Measurements from ENCODE around the gene SCG5.
"Not testable (repeated sequence)": the region's sequence is repeated elsewhere in the genome, so short reads cannot be mapped to it uniquely, and the experiment has no call there.

DNA sequence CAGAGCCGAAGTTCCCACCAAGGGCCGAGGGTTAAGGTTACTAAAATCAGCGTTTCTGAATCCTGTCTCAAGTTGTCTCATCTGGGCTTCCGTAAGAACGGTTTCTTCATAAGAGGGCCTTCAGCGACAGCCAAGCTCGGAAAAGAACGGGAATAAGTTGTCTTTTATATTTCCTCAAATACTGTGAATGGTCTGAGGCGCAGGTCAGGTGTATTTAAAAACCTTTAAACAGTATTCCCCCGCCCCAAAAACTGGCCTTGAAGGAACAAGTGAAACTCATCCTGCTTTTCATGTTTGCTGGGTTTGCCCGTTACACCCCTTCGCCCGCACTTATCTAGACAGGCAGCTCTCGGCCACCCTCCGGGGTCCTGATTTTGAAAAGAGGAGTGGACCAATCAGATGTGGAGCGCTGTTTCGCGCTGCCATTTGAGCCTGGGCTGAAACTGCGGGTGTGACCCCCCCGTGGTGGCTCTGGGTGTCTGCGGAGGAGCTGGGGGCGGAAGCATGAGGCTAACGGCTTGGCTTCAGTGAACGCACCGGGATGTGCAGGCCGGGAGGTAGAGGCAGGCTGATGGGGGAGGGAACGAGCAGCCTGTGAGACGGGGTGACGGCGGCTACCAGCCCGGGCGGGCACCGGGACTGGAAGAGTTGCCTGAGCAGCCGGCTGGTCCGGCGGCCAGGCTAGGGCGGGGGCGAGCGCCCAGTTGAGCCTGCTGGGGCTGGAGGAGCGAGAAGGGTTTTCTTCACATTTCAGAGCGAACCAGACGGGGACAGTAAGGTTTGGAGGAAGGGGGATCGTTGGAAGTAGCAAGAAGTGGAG is 26.2 kb upstream of the SCG5 start, which contains the start of gene ARHGAP11A:
- TF ChIP-seq CTCF (IDR thresholded peaks at IDR 0.05 in 2 of 3, conservative IDR thresholded peaks at IDR 0.05 in 1 of 3; ENCODE audit: control insufficient read depth in 2 of 3, extremely low read depth in 1 of 3, insufficient read depth in 1 of 3, low read depth in 3 of 3, low read length in 3 of 3); EZH2 (IDR thresholded peaks at IDR 0.05; ENCODE audit: borderline replicate concordance, control insufficient read depth, low read depth, low read length); JUND (IDR thresholded peaks at IDR 0.05; ENCODE audit: low read depth, low read length); SMC3 (IDR thresholded peaks at IDR 0.05; ENCODE audit: borderline replicate concordance, low read length); ZBTB33 (IDR thresholded peaks at IDR 0.05); TARDBP (IDR thresholded peaks at IDR 0.05; ENCODE audit: borderline replicate concordance); KDM1A (IDR thresholded peaks at IDR 0.05; ENCODE audit: borderline replicate concordance): not testable (repeated sequence)
- TF ChIP-seq, protein P1, sequence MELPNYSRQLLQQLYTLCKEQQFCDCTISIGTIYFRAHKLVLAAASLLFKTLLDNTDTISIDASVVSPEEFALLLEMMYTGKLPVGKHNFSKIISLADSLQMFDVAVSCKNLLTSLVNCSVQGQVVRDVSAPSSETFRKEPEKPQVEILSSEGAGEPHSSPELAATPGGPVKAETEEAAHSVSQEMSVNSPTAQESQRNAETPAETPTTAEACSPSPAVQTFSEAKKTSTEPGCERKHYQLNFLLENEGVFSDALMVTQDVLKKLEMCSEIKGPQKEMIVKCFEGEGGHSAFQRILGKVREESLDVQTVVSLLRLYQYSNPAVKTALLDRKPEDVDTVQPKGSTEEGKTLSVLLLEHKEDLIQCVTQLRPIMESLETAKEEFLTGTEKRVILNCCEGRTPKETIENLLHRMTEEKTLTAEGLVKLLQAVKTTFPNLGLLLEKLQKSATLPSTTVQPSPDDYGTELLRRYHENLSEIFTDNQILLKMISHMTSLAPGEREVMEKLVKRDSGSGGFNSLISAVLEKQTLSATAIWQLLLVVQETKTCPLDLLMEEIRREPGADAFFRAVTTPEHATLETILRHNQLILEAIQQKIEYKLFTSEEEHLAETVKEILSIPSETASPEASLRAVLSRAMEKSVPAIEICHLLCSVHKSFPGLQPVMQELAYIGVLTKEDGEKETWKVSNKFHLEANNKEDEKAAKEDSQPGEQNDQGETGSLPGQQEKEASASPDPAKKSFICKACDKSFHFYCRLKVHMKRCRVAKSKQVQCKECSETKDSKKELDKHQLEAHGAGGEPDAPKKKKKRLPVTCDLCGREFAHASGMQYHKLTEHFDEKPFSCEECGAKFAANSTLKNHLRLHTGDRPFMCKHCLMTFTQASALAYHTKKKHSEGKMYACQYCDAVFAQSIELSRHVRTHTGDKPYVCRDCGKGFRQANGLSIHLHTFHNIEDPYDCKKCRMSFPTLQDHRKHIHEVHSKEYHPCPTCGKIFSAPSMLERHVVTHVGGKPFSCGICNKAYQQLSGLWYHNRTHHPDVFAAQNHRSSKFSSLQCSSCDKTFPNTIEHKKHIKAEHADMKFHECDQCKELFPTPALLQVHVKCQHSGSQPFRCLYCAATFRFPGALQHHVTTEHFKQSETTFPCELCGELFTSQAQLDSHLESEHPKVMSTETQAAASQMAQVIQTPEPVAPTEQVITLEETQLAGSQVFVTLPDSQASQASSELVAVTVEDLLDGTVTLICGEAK (IDR thresholded peaks at IDR 0.05; ENCODE audit: borderline replicate concordance), result not testable (repeated sequence)
